Upper lobe of left lung (tissue), 4 donors: ENCODE data around the gene USP48.

ENCODE experiments used
- EP300 ChIP-seq, 4 donors: sonication (generic); formaldehyde crosslinking; IDR thresholded peaks; one replicate each; pipeline ENCODE4 v1.5.1; 2017; ENCODE audit warnings: antibody characterized with exemption in 4 of 4, control low read depth in 2 of 4
- POLR2A ChIP-seq, 4 donors: fragments of 450-650 bp; IDR thresholded peaks; one replicate each; pipeline ENCODE4 v1.5.1; 2016 to 2017; ENCODE audit warnings: antibody characterized with exemption in 4 of 4, mild to moderate bottlenecking in 2 of 4
- POLR2AphosphoS5 ChIP-seq, 2 donors: sonication (generic); formaldehyde crosslinking; IDR thresholded peaks; one replicate each; pipeline ENCODE4 v1.5.1; 2017; ENCODE audit warnings: antibody characterized with exemption in 2 of 2
- TF ChIP-seq, protein P1 (sequence below), 6 experiments: fragments of 450-650 bp in 4 of 6; fragments of 200-600 bp in 2 of 6; sonication (generic) in 2 of 6; IDR thresholded peaks; one replicate each; pipeline ENCODE4 v1.5.1; 2016 to 2019; ENCODE audit warnings: antibody characterized with exemption in 6 of 6

DNA sequence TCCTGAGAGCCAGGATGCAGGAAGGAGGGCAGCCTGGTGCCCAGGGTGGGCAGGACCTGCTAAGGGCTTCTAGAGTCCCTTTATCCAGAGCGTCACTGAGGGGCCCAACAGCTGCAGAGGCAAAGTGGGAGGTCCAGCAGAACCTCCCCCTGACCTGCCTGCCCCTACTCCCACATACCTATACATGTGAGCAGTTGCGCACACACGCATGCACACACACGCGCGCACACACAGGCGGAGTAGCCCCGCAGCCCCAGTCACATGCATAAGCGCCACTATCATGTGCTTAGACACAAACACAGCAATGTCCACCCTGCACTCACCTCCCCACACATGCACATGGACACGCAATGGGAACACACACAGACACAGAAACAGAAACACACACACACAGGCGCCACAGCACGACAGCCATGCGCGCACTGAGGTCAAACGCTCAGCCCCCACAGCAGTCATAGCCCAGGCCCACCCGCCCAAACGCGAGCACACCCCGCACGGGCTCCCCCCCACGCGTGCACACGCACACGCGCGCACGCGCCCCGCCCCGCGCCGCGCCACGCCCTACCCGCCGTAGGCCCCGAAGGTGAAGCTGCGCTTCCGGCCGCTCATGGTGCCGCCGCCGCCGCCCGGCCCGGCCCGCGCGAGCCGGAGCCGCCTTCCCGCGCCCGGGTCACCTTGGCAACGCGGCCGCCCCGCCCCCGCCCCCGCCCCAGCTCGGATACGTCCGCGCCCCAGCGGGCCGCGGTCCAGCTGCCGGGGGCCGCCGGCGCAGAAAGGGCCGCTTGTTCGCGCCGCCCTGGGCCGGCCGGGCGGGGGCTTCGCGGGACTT lies 131.5 kb downstream of the USP48 start:
- TF ChIP-seq, protein P1, sequence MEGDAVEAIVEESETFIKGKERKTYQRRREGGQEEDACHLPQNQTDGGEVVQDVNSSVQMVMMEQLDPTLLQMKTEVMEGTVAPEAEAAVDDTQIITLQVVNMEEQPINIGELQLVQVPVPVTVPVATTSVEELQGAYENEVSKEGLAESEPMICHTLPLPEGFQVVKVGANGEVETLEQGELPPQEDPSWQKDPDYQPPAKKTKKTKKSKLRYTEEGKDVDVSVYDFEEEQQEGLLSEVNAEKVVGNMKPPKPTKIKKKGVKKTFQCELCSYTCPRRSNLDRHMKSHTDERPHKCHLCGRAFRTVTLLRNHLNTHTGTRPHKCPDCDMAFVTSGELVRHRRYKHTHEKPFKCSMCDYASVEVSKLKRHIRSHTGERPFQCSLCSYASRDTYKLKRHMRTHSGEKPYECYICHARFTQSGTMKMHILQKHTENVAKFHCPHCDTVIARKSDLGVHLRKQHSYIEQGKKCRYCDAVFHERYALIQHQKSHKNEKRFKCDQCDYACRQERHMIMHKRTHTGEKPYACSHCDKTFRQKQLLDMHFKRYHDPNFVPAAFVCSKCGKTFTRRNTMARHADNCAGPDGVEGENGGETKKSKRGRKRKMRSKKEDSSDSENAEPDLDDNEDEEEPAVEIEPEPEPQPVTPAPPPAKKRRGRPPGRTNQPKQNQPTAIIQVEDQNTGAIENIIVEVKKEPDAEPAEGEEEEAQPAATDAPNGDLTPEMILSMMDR (IDR thresholded peaks at IDR 0.05) = no peak
- no peak for TF ChIP-seq POLR2AphosphoS5 (IDR thresholded peaks at IDR 0.05)
- TF ChIP-seq EP300 (IDR thresholded peaks at IDR 0.05) = no peak
- TF ChIP-seq POLR2A (IDR thresholded peaks at IDR 0.05) = no peak
